B cell (primary cell): ENCODE data around the gene MLLT3. TPM values are rescaled to one million over a fixed set of nuclear protein-coding genes. Genes with fewer than 3 reads are reported as not detected.

Experiments
- ATAC-seq: fragments of 200-7000 bp; cut with Tn5 transposase; one replicate; pipeline ENCODE4 v1.10.0; 2021; ENCODE audit warnings: low read depth, mild to moderate bottlenecking, moderate number of reproducible peaks, moderate library complexity
- CTCF ChIA-PET: fragments of 350-600 bp; sonication (Branson Sonifier 250); formaldehyde crosslinking; loops from one replicate; lab custom pipeline; 2021; ENCODE audit warnings: antibody characterized with exemption, inconsistent platforms; lab: Charles Lee
- POLR2A ChIA-PET: fragments of 350-600 bp; sonication (Branson Sonifier 250); formaldehyde crosslinking; loops from one replicate; lab custom pipeline; 2021; ENCODE audit warnings: antibody characterized with exemption; lab: Charles Lee
- DNase-seq: peaks from one replicate; pipeline ENCODE4 v3.0.0; 2013
- H2AFZ ChIP-seq: 2 replicates; pipeline ENCODE4 v1.6.1; 2012; ENCODE audit warnings: mild to moderate bottlenecking, low read depth, low read length; ENCODE audit not compliant: insufficient read depth, poor library complexity, severe bottlenecking
- H3K27ac ChIP-seq, 2 donors: 1 replicate in 1 of 2; 2 replicates in 1 of 2; pipeline ENCODE4 v1.5.1; 2012 to 2013; ENCODE audit warnings: low read length in 2 of 2, mild to moderate bottlenecking in 2 of 2, moderate library complexity in 1 of 2
- H3K27me3 ChIP-seq, 4 experiments: fragments of 200-600 bp in 1 of 4; sonication (generic) in 1 of 4; replicated peaks in 1 of 4; 1 replicate in 2 of 4; 2 replicates in 2 of 4; pipeline versions ENCODE4 v1.6.1 to v1.7.0; 2013 to 2016; ENCODE audit warnings: low read length in 3 of 4, mild to moderate bottlenecking in 2 of 4, mixed read lengths in 1 of 4, moderate library complexity in 1 of 4; ENCODE audit not compliant: insufficient read depth in 4 of 4, control insufficient read depth in 3 of 4; ENCODE audit errors: control extremely low read depth in 1 of 4
- H3K36me3 ChIP-seq, 2 experiments: replicated peaks in 1 of 2; 1 replicate in 1 of 2; 2 replicates in 1 of 2; pipeline versions ENCODE4 v1.6.1 to v1.7.1; 2013; ENCODE audit warnings: low read length in 1 of 2; ENCODE audit not compliant: insufficient read depth in 2 of 2, control insufficient read depth in 1 of 2; ENCODE audit errors: control extremely low read depth in 1 of 2, extremely low read depth in 1 of 2
- H3K4me1 ChIP-seq, 2 donors: fragments of 200-600 bp in 1 of 2; sonication (generic) in 1 of 2; 1 replicate in 1 of 2; 2 replicates in 1 of 2; pipeline versions ENCODE4 v1.5.1 to v1.6.1; 2013 to 2017; ENCODE audit warnings: low read length in 2 of 2; ENCODE audit not compliant: control insufficient read depth in 2 of 2, insufficient read depth in 2 of 2
- H3K4me2 ChIP-seq: replicated peaks from 2 replicates; pipeline ENCODE3; 2012; ENCODE audit warnings: mild to moderate bottlenecking, low read depth, low read length; ENCODE audit not compliant: poor library complexity, severe bottlenecking
- H3K4me3 ChIP-seq, 5 experiments: fragments of 200-600 bp in 1 of 5; sonication (generic) in 1 of 5; 1 replicate in 3 of 5; 2 replicates in 2 of 5; pipeline versions ENCODE4 v1.5.1 to v1.7.0; 2011 to 2016; ENCODE audit warnings: low read length in 4 of 5, mild to moderate bottlenecking in 4 of 5, low read depth in 2 of 5, control low read depth in 1 of 5, moderate library complexity in 1 of 5; ENCODE audit not compliant: insufficient read depth in 1 of 5; ENCODE audit errors: control extremely low read depth in 1 of 5, extremely low read depth in 1 of 5
- H3K79me2 ChIP-seq: fragments of 200-600 bp; sonication (generic); one replicate; pipeline ENCODE4 v1.6.0; 2016; ENCODE audit warnings: low read length; ENCODE audit not compliant: control insufficient read depth, insufficient read depth
- H3K9ac ChIP-seq: fragments of 200-600 bp; sonication (generic); 2 replicates; pipeline ENCODE4 v1.6.1; 2017; ENCODE audit warnings: mild to moderate bottlenecking, low read length, moderate library complexity
- H3K9me3 ChIP-seq, 3 donors: one replicate each; pipeline versions ENCODE4 v1.6.1 to v1.7.1; 2013; ENCODE audit warnings: low read length in 2 of 3; ENCODE audit not compliant: control insufficient read depth in 2 of 3, insufficient read depth in 1 of 3; ENCODE audit errors: control extremely low read depth in 1 of 3
- H4K20me1 ChIP-seq: 2 replicates; pipeline ENCODE4 v1.6.0; 2012; ENCODE audit warnings: mild to moderate bottlenecking, low read length; ENCODE audit not compliant: insufficient read depth, control insufficient read depth, poor library complexity, severe bottlenecking
- H3K27ac Mint-ChIP-seq: one replicate; pipeline ENCODE4 v1.8.0; 2021; ENCODE audit warnings: mixed read lengths
- H3K27me3 Mint-ChIP-seq: one replicate; pipeline ENCODE4 v1.8.0; 2021; ENCODE audit warnings: mixed read lengths
- H3K4me1 Mint-ChIP-seq: one replicate; pipeline ENCODE4 v1.8.0; 2021; ENCODE audit warnings: mixed read lengths
- H3K4me3 Mint-ChIP-seq: one replicate; pipeline ENCODE4 v1.8.0; 2021; ENCODE audit warnings: mixed read lengths
- H3K9me3 Mint-ChIP-seq: one replicate; pipeline ENCODE4 v1.8.0; 2022; ENCODE audit warnings: mixed read lengths; ENCODE audit not compliant: insufficient read depth
- EZH2 ChIP-seq: IDR thresholded peaks from 2 replicates; pipeline ENCODE4 v1.6.1; 2012; ENCODE audit warnings: borderline replicate concordance, low read depth, mild to moderate bottlenecking, moderate library complexity, low read length; ENCODE audit not compliant: insufficient read depth, poor library complexity, severe bottlenecking
- WGBS: methylation state at CpG from one replicate; pipeline ENCODE4 v1.1.5; 2013; ENCODE audit warnings: missing lambda C conversion rate; ENCODE audit not compliant: insufficient coverage; 5-methylcytosine and 5-hydroxymethylcytosine counted together
- intact Hi-C: fragments of 100-400 bp; cut with micrococcal nuclease; formaldehyde crosslinking; loops from one replicate; pipeline ENCODE4 v1.10.0; 2022
- polyA plus RNA-seq: library from polyadenylated mRNA; depleted of rRNA; stranded (reverse); fragments of >200 nt; gene quantifications from 2 replicates; pipeline ENCODE4 v1.2.3, GENCODE V29; 2012
- total RNA-seq, 2 donors: library from RNA; stranded (reverse); fragments of 120-200 nt in 1 of 2; gene quantifications; 1 replicate in 1 of 2; 2 replicates in 1 of 2; pipeline versions ENCODE4 v1.2.3 to v1.2.4, GENCODE V29; 2013 to 2022
- TF ChIP-seq, protein P1 (sequence below): fragments of 200-600 bp; IDR thresholded peaks from one replicate; pipeline ENCODE4 v1.8.0; 2022; ENCODE audit warnings: antibody characterized with exemption, mild to moderate bottlenecking

Gene MLLT3
- total and polyA plus RNA-seq, 2 donors (not counting 1 experiment from before 2014, with no cell fraction given) = 3.4 to 3.6 TPM

DNA sequence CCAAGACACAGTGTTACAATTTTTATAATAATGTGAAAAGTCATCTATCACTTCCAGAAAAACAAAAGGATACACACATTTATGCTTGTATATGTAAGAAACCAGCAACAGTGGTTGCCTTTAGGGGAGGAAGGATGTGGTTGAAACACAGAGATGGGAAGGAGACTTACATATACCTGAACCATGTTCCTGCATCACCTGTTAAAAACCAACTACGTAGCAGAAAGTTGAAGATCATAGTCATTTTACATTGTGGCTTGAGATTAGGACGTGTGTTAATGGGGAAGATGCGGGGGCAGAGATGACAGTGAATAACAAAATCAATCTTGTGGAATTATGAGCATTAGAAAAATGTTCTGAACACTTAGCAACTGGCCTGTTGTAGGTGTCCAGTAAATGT lies 307.3 kb downstream of the MLLT3 start:
- Histone ChIP-seq H3K4me3 (no peak overlapping the region), H3K36me3 (no peaks in the 10 kb centered on the region), H3K79me2 (no peaks in the 10 kb centered on the region), H4K20me1 (no peaks in the 10 kb centered on the region), H3K4me1 (no peaks in the 10 kb centered on the region), H3K9ac (no peak overlapping the region), H2AFZ (no peak overlapping the region), H3K9me3 (no peaks in the 10 kb centered on the region), H3K27ac (no peak overlapping the region), H3K27me3 (no peaks in the 10 kb centered on the region), H3K4me2 (no peak overlapping the region)
- H3K9me3 Mint-ChIP-seq = no peaks in the 10 kb centered on the region
- WGBS = no CpG with 5 or more reads among the region's 3 CpGs
- no peak overlapping the region for H3K27ac Mint-ChIP-seq
- no peaks in the 10 kb centered on the region for H3K27me3 Mint-ChIP-seq
- intact Hi-C loops = no loop called here
- no peaks in the 10 kb centered on the region for H3K4me1 Mint-ChIP-seq
- ChIA-PET CTCF (no interaction called here), POLR2A (no interaction called here)
- no peak for DNase-seq
- TF ChIP-seq EZH2 = no peak
- TF ChIP-seq, protein P1, sequence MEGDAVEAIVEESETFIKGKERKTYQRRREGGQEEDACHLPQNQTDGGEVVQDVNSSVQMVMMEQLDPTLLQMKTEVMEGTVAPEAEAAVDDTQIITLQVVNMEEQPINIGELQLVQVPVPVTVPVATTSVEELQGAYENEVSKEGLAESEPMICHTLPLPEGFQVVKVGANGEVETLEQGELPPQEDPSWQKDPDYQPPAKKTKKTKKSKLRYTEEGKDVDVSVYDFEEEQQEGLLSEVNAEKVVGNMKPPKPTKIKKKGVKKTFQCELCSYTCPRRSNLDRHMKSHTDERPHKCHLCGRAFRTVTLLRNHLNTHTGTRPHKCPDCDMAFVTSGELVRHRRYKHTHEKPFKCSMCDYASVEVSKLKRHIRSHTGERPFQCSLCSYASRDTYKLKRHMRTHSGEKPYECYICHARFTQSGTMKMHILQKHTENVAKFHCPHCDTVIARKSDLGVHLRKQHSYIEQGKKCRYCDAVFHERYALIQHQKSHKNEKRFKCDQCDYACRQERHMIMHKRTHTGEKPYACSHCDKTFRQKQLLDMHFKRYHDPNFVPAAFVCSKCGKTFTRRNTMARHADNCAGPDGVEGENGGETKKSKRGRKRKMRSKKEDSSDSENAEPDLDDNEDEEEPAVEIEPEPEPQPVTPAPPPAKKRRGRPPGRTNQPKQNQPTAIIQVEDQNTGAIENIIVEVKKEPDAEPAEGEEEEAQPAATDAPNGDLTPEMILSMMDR = no peak
- H3K4me3 Mint-ChIP-seq = no peak overlapping the region
- ATAC-seq = no peak

DNA sequence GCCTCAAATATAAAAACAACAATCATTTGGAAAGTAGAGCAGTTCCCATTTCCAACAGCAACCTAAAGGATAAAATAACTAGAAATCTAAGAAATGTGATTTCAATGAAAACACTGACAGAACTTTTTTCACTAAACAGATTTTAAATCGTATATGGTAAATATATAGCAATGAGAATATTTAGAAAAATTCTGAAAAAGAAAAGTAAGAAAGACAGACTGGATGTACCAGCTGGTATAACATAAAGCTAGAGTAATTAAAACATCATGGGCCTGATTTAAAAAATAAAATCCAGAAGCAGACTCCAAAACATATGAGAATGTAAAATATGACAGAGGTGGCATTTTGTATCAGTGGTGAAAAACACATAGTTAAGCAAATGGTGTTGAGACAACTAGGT lies 308.9 kb downstream of the MLLT3 start:
- Histone ChIP-seq H3K4me3 (no peak overlapping the region), H2AFZ (no peak overlapping the region), H3K4me1 (no peaks in the 10 kb centered on the region), H3K79me2 (no peaks in the 10 kb centered on the region), H3K9ac (no peak overlapping the region), H3K27ac (no peak overlapping the region), H3K36me3 (no peaks in the 10 kb centered on the region), H3K27me3 (no peaks in the 10 kb centered on the region), H4K20me1 (no peaks in the 10 kb centered on the region), H3K4me2 (no peak overlapping the region), H3K9me3 (no peaks in the 10 kb centered on the region)
- Mint-ChIP-seq H3K9me3 (no peaks in the 10 kb centered on the region), H3K27me3 (peaks cover 2% of the 10 kb centered on the region), H3K4me3 (no peak overlapping the region), H3K27ac (no peak overlapping the region), H3K4me1 (no peaks in the 10 kb centered on the region)
- TF ChIP-seq, protein P1 = no peak
- TF ChIP-seq EZH2 = no peak
- DNase-seq = no peak
- POLR2A ChIA-PET = interaction anchor here (0.6 kb wide), 1 partner anchor 265 kb away, joined by 3 read pairs; no protein-coding TSS in a partner anchor
- intact Hi-C loops = no loop called here
- no peak for ATAC-seq
- CTCF ChIA-PET = no interaction called here
- WGBS = no CpG with 5 or more reads among the region's 1 CpG
